GM21526 (cell line): ENCODE results near the gene PCBD2.
"Not testable (repeated sequence)": the region's sequence is repeated elsewhere in the genome, so short reads cannot be mapped to it uniquely, and the experiment has no call there.

ENCODE experiments used
- ATAC-seq: cut with Tn5 transposase; IDR thresholded peaks from one replicate; pipeline ENCODE4 v1.9.1; 2021; ENCODE audit warnings: moderate library complexity; ENCODE audit not compliant: unreplicated experiment, low FRiP score

The PCBD2 gene

DNA sequence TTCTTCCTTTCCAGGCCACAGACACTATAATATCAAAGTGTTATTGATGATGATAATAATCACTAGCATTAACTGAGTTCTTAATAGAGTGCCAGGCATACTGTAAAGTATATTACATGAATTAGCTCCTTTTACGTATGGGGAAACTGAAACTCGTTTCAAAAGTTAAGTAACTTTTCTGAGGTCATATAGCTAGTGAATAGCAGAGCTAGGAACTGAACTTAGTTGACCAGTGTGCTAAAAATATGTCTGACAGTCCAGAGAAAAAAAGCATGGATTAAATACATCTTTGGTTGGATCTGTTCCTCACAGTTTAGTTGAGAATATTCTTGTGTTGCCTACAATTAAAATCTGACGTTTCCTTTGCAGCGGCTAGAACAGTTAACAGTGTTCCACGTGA lies 44.4 kb downstream of the PCBD2 start:
- no peak for ATAC-seq

DNA sequence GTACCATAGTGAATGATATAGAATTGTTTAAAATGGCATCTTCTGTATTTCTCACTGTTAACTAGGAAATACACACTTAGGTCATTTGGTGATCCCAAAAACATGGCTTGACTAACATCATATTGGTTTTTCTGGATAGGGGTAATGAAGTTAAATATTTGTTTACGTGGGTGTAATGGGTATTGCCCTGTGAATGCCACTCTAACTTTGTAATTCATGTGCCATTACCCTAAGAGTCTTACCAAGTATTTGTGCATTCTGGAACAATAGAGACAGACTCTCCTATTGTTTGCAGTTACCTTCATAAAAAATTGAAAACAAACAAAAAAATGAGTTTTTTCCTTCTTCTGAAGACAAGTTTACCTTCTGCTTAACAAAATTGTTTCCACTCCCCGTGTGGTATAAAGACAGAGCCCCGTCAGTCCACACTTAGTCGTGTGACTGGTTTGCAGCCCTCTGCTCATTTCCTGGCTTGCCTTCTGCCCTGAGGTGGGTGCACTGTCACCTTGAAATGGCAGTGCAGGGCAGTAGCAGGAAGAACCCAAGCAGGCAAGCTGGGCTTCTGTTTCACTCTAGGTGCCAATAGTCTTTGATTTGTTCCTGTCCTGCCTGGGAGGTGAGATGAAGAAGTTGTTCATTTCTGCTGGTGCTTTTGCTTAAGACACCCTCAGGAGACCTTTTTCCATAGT lies 53.1 kb downstream of the PCBD2 start:
- no peak for ATAC-seq

DNA sequence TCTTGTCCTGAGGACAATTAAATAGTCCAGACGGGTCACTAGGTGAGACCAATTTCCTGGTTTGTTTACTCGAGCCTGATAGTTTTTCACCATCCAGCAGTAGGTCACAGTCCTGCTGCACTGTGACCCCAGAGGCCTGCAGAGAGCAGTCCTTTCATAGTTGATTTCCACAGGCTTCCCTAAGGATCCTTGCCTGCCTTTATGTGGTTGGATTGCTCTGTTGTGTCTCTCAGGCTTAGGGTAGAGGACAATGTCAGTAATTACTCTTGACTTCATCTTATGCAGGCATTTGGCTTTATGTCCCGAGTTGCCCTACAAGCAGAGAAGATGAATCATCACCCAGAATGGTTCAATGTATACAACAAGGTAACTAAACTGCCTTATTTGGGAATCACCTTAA lies 53.8 kb downstream of the PCBD2 start:
- ATAC-seq: no peak

DNA sequence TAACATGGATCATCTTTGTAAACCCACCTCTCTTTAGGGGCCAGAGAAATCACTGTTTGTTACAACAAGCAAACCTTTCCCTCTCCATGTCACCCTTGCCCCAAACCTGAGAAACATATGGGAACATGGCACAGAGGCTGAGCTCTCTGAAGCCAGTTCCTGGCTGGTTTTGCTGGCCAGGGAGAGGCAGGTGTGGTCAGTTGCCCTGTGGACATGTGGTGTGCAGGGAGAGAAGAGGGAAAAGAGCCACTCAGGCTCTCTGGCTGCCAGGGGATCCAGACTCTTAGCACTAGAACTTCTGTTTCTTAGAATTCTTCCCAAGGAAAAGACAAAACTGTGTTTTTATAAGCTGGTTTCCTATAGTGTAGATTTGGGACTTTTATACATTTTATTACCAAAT lies 58.2 kb downstream of the PCBD2 start:
- ATAC-seq: no peak

DNA sequence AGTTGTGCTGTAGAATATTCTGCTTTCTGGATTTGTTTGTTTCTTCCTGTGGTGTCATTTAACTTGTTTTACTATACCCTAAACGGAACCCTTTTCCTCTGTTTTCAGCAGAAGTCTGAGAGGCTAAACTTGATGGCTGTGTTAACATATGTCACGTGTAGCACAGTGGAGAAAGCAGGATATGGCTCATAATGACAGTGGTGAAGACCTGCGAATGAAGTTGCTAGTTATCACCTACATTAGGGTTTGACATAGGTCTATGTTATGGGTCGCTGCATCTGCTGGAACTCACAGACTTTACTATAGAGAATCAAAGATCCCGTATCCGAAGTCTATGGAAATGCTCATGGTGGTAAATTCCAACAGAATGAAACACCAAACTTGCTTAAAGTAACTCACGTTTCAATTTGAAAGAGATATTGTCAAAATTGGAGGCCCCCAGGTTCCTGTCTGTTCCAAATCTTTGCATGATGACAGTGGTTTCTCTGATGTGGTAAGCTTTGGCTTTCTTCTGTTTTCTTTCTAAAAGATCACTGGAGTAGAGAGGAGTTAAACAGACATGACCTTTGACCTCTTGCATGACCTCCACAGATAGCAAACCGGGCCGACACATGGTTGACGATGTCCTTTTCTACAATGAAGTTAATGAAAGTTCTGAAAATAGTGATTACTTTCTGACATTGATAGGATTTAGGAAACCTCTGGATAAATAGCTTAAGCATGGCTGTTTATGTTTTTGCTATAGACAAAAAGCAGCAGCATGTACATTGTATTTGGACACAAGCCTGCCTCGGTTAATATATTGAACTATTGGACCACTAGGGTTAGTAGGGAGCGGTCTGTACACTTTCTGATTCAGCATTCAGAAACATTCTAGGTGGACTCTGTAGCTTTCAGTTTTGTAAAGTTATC lies 59.7 kb downstream of the PCBD2 start:
- ATAC-seq: no peak

DNA sequence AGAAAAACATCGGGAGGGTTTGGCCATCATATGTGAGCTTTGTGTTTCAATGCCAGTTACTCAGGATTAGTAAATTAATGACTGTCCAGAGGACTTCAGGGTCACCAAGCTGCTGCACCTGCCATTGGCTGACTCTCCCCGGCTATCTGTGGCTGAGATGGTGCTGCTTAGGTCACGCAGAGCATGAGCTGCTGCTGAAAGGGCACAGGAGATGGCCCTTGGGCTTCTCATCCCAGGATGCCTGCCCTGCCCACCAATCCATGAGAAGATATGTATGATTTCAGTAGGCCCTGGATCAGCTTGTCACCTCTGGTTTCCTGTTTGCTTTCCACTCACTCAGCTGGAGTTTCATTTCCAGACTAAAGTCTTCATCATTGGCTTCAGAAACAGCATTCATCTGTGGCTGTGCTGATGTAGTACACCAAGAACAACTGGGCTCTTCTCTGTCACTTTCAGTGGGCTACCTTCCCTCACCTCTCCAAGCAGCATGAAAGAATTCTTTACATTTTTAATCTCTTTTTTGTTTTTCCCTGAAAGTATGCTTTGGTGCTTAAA lies 60.4 kb downstream of the PCBD2 start:
- no peak for ATAC-seq

DNA sequence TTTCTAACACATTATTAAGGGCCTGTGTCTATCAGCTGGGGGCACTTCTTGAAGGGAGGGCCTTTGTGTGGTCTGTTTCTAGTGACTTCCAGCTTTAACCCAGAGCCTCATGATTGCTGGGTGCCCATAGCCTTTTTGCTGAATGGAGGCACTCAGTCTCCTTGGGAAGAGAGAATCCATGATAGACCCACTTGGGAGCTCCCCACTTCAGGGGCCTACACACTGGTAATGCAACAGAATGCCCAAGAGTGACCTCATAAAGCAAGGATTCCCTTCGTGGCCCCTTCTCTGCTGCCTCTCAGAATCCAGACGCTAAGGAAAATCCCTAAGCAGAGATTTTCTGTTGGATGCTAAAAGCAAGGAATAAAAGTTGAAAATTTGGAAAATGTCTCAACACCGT lies 62.7 kb downstream of the PCBD2 start, which contains the start of gene CATSPER3:
CATSPER3 (plus strand) TSS at position 301 of the 400 bp plus-strand sequence; CDS start at position 386, 85 bp downstream.
- no peak for ATAC-seq

DNA sequence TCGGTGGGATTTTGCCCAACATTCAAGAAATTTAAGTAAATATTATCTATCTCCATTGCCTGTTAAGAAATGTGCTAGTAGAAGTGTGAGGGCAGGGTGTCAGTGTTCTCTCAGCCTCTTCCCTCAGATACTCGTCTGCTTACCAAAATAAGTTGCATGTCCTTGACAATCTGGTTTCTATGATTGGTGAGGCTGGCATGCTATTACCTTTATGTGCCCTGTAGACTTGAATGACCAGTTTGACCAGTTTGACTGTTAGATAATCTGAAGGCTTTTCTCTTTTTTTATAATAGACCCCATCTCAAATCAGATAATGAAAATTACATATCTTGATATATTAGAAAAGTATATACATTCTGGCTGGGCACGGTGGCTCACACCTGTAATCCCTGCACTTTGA lies 63.1 kb downstream of the PCBD2 start:
- ATAC-seq: no peak

DNA sequence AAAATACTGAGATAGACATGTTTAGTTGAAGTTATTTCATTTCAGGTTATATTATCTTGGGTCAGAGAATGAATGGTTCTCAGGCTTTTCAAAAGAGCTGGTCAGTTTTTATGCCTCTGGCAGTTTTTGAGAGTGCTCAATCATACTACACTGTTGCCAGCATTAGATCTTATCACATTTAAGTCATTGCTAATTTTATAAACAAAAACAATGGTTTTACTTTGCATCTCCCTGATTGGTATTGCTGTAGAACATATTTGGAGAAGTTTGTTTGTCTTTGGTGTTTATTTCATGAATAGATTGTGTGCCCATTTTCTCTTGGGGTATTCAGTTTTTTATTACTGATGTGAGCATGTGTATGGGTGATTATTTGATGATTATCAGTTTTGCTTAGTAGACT lies 64.2 kb downstream of the PCBD2 start:
- no peak for ATAC-seq

DNA sequence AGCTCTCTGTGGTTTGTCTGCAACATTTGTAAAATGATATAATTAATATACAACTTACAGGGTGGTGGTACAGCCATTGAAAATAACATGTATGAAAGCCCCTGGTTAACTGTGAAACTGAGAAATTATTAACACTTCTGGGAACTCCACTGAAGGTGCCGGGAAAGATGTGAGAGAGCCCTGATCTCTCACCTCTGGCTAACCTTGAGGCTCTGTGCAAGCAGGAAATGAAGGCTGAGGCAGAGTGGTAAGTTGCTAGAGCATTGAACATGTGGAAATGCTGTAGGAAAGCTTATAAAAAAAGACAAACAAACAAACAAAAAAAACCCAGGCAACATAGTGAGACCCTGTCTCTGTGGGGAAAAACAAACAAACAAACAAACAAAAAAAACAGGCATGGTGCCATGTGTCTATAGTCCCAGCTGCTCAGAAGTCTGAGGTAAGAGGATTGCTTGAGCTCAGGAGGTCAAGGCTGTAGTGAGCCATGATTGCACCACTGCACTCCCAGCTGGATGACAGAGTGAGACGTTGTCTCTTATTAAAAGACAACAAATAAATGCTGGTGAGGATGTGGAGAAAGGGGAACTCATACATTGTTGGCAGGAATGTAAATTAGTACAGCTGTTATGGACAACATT lies 70.3 kb downstream of the PCBD2 start:
- no peak for ATAC-seq

DNA sequence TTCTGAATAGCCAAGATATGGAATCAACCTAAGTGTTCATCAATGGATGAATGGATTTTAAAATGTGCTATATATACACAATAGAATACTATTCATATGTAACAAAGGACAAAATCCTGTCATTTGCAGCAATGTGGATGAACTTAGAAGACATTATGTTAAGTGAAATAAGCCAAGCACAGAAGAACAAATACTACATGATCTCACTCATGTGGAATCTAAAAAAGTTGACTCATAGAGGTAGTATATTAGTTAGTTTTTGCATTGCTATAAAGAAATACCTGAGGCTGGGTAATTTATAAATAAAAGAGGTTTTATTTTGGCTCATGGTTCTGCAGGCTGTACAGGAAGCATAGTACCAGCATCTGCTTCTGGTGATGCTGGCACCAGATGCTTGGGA lies 70.9 kb downstream of the PCBD2 start:
- ATAC-seq: no peak

DNA sequence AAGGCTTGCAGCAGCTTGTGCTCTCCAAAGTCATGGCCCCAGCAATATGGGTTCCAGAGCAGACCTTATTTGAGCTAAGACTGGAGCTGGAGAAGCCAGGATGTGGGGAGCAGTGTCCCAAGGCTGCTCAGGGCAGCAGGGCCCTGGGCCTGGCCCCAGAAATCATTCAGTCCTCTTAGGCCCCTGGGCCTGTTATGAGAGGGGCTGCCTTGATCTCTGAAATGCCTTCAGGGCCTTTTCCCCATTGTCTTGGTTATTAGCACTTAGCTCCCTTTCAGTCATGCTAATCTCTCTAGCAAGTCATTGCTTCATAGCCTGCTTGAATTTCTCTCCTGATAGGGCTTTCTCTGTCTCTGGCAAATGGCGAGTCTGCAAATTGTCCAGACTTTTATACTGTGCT lies 71.9 kb downstream of the PCBD2 start:
- ATAC-seq: no peak

DNA sequence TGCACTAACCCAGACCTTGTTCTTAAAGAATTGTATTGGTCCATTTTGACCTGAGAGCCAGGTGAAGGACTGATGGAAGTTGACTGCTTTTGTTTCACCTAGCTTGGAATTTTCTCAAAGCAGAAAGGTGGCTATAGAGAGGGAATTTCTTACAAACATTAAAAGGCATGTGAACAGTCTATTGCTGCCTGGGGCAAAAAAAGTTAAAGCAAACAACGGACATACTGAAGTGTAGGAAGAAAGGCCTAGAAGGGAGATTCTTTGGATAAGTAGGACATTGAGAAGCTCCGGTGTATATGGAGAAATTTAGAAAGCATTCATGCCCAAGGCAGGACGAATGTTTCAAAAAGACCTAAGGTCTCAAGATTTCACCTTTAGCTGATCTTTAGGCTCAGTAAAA lies 74.5 kb downstream of the PCBD2 start:
- no peak for ATAC-seq

DNA sequence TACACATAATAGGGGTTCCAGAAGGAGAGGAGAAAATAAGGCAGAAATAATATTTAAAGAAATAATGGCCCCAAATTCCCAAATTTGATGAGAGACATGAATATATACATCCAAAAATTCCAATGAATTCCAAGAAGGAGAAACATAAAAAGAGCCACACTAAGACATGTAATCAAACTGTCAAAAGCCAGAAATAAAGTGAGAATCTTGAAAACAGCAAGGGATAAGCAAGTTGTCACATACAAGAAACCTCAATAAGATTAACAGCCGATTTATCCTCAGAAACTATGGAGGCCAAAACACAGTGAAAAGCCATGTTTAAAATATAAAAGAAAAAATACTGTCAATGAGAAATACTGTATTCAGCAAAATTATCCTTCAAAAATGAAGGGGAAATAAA lies 77.3 kb downstream of the PCBD2 start:
- ATAC-seq: no peak

DNA sequence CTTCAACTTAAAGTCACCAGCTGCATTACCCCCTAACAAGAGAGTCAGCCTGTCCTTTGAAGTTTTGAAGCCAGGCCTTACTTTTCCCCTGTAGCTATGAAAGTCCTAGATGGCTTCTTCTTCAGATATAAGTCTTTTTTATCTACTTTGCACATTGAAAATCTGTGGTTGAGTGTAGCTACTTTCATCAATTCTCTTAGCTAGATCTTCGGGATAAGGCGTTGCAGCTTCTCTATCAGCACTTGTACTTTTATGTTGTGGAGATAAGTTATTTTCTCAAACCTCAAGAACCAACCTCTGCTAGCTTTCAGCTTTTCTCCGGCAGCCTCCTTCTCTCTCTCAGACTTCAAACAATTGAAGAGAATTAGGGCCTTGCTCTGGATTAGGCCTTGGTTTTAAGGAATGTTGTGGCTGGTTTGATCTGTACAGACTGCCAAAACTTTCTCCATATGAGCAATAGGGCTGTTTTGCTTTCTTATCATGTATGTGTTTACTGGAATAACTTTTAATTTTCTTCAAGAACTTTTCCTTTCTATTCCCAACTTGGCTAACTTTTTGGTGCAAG lies 84.4 kb downstream of the PCBD2 start:
- ATAC-seq: no peak

DNA sequence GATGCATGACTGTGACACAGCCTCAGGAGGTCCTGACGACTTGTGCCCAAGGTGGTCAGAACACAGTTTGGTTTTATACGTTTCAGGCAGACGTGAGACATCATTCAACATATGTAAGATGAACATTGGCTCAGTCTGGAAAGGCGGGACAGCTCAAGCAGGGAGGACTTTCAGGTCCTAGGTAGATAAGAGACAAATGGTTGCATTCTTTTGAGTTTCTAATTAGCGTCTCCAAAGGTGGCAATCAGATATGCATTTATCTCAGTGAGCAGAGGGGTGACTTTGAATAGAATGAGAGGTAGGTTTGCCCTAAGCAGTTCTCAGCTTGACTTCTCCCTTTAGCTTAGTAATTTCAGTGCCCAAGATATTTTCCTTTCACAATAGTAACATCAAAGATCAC lies 85.3 kb downstream of the PCBD2 start:
- not testable (repeated sequence) for ATAC-seq

DNA sequence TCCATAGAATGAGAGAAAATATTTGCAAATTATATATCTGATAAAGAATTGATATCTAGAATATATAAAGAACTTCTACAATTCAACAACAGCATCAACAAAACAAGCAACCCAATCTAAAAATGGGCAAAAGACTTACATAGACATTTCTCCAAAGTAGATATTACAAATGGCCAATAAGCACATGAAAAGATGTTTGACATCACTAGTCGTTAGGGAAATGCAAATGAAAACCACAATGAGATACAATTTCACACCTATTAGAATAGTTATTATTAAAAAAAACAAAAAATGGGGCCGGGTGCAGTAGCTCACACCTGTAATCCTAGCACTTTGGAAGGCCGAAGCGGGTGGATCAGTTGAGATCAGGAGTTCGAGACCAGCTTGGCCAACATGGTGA lies 87.2 kb downstream of the PCBD2 start:
- no peak for ATAC-seq

DNA sequence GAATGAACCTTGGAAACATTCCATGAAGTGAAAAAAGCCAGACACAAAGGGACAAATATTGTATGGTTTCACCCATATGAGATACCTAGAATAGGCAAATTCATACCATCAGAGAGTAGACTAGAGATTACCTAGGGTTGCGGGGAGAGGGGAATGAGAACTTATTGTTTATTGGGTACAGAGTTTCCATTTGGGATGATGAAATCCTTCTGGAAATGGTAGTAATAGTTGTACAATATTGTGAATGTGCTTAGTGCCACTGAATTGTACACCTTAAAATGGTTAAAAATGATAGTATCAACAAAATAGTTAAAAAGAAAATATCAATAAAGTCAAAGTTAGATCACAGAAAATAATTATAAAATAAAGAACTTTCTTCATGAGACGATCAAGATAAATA lies 88.2 kb downstream of the PCBD2 start:
- ATAC-seq: no peak

DNA sequence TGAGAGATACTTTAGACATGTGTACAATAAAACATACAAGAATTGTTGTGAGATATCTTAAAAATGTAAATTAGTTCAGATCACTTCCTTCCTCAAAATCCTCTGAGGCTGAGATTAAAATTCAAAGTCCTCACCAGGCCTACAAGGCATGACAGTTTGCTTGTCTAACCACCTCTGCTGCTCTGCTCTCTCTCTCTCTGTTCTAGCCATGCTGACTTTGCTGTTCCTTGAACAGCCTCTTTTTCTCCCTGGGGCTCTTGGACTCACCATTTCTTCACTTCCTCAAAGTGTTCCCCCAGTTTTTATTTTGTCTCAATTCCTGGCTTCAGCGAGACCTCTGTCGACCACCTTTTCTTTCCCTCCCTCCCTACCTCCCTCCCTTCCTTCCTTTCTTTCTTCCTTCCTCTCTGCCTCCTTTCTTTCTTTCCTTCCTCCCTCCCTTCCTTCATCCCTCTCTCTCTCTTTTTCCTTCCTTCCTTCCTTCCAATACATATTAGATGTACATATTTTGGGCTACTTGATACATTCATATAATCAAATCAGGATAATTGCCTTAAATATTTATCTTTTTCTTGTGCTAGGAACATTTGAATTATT lies 89.7 kb downstream of the PCBD2 start:
- ATAC-seq: no peak

DNA sequence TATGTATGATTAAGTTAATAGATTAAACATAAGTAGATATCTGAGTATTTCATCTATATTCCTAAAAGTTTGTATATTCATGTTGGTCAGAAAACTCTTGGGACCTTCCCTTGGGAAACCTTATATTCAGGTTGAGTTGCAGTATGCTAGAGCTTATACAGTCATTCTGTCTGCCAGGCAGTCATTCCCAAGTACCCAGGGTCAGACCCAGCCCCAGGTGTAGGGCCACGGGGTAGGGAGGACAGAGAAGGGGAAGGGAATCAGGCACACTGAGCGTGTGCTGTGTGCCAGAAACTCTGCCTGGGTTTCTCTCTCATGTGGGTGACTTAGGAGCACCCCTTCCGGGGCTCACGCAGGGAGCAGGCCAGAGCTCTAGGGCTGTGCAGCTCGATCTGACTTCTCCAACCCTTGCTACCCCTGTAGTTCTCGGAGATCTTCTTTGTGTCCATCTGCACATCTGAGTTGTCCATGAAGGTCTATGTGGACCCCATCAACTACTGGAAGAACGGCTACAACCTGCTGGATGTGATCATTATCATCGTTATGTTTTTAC lies 91.0 kb downstream of the PCBD2 start:
- ATAC-seq: no peak
